GM21447 (cell line): ENCODE data around the gene PBX2.
"Not testable (repeated sequence)": the region's sequence is repeated elsewhere in the genome, so short reads cannot be mapped to it uniquely, and the experiment has no call there.

ENCODE experiments used
- ATAC-seq: cut with Tn5 transposase; IDR thresholded peaks from one replicate; pipeline ENCODE4 v1.9.1; 2021; ENCODE audit not compliant: unreplicated experiment

The PBX2 gene

DNA sequence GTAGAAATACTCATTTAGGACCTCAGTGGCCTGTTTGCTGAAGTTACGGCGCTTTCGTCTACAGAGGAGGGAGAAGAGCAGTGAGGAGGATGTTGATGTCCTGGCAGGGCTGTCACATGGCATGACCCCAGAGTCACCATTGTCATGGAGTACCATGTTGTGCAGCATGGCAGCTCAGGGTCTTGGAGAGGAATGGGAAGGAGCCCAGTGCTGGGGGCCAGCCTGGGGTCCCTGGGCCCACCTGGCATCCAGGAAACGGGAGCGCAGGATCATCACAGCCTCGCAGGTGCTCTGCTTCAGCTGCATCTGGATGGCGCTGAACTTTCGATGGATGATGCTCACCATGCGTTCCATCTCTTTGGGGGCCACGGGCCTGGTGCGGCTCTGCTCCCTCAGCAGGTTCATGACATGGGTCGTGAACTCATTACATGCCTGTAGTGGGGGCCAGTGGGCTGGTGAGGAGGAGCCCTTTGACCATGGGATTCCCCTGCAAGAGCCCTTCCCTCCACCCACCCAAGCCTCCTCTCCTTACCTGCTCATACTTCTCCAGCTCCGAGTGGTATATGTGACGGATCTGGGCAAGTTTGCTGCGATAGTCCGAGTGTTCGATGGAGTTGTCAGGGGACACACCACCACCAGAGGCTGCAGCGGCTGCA lies 2.1 kb downstream of the PBX2 start:
- ATAC-seq, result not testable (repeated sequence)

DNA sequence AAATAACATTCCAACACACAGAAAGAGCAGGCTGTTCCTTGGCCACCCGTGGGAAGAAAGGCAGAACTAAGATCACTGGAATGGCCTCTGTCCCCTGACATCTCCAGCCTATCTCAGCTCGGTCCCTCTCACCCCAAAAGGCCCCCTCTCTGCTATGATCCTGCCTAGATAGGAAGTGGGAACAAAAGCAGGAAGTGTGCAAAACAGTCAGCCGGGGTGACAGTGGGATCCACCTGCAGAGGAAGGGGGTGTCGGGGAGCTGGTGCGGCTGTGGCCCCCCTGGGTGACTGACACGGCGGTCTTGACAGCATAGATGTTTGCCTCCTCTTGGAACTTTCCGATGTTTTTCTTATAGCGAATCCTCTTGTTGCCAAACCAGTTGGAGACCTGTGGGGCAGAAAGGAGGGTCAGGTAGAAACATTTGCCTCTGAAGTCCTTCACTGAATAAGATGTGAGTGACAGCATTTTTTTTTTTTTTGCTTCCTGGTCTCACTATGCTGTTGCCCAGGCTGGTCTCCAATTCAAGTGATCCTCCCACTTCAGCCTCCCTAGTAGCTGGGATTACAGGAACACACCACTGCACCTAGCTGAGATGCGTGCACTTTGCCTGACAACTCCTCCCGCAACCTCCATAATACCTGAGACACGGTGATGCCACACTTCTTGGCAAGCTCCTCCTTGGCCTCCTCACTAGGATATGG lies 2.8 kb downstream of the PBX2 start:
- ATAC-seq, result no peak

GRCh38 chr6:32186151-32186840 lies 3.7 kb downstream of the PBX2 start:
- not testable (repeated sequence) for ATAC-seq

DNA sequence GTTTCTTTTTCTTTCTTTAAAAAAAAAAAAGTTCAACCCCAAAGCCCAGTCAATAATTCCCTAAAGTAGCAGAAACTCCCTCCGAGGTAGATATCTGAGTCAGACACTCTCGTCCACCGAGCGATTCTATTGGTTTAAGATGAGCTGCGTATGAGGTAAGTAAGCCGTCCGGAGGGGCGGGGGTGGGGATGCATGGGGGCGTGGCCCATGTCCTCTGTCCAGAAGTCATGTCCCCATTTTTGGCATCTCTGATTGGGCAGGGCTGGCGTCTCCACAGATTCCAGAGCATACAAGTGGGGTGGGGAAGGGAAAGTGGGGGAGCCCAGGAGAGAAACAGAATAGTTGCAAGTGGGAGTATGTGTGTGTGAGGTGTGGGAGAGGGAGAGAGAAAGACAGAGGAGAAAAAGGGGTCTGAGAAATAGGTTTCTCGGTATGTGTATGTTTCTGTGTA lies 4.3 kb downstream of the PBX2 start:
- ATAC-seq, result not testable (repeated sequence)

DNA sequence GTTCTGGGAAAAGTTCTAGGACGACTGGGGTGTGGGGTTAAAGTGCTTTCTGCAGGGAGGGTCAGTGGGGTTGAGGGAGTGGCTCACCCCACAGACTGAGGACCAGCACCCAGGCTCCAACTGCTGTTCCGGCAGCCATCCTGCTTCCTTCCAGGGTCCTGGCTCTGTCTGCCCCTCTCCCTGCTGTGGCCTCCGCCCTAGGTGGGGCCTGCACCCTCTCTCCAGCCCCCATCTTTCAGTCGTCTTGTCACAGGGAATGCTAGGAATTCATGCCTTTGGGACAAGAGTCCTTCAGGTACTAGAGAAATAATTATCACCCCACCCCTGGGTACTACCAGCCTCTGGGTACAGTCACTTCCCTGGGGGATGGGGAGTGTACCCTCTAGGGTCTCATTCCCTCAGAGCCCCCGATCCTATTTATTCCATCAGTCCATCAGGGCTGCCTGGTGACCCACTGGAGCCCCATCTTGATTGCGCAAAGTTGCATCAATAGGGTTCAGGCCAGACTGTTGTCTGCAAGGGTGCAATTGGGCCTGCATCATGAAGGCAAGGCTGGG lies 5.8 kb downstream of the PBX2 start, which contains the start of gene AGER:
Gene AGER, minus strand, starts transcription at position 170 of the 557 bp plus-strand sequence. Its CDS starts 31 bp downstream, at position 139.
- ATAC-seq, result no peak

DNA sequence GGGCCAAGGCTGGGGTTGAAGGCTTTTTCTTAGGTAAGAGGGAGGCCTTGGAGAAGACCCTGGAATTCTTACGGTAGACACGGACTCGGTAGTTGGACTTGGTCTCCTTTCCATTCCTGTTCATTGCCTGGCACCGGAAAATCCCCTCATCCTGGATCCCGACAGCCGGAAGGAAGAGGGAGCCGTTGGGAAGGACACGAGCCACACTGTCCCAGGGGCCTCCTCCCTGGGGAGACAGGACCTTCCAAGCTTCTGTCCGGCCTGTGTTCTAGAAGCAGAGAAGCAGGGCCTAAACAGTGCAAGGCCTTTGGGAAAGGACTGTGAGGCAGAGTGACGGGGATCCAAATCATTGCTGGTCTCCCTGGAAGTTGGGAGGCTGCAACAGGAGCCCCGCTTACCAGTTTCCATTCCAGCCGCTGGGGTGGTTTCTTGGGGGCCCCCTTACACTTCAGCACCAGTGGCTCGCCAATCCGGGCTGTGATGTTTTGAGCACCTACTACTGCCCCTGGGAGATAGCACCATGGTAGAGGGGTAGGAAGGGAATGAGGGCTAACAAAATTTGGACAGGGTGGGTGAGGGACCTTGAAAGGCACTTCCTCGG lies 6.4 kb downstream of the PBX2 start:
- no peak for ATAC-seq

DNA sequence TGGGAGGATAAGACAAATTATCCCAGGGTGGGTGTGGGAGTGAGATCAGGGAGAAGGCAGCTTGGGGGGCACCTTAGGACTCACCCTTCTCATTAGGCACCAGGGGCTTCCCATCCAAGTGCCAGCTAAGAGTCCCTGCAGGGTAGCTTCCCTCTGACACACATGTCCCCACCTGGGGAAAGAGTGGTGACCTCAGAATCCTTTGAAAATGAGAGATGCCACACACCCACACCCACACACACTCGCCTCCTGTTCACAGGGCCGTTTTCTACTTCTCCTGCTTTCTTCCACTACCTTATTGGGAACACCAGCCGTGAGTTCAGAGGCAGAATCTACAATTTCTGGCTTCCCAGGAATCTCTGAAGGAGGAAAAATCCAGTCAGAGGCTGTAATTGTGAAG lies 7.0 kb downstream of the PBX2 start:
- ATAC-seq, result no peak

GRCh38 chr6:32182555-32182981 lies 7.4 kb downstream of the PBX2 start:
- no peak for ATAC-seq

GRCh38 chr6:32181915-32182529 lies 8.0 kb downstream of the PBX2 start:
- no peak for ATAC-seq

DNA sequence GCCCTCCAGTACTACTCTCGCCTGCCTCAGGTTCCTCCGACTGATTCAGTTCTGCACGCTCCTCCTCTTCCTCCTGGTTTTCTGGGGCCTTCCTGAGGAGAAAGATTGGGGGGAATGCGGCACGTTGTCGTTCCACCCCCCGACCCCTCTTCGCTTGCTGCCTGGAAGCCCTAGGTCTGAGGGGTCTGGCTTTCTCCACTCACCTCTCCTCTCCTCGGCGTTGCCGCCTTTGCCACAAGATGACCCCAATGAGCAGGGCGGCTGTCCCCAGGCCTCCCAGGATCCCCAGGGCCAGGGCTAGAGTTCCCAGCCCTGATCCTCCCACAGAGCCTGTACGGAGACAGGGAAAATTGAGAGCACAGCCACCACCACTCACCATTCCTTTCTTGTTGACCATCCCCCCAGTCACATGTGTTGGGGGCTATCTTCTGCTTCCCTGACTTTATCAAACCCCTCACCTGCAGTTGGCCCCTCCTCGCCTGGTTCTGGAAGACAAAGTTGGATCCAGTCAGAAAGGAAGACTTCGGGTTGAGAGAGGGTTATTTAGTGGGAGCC lies 8.8 kb downstream of the PBX2 start:
- ATAC-seq, result no peak

DNA sequence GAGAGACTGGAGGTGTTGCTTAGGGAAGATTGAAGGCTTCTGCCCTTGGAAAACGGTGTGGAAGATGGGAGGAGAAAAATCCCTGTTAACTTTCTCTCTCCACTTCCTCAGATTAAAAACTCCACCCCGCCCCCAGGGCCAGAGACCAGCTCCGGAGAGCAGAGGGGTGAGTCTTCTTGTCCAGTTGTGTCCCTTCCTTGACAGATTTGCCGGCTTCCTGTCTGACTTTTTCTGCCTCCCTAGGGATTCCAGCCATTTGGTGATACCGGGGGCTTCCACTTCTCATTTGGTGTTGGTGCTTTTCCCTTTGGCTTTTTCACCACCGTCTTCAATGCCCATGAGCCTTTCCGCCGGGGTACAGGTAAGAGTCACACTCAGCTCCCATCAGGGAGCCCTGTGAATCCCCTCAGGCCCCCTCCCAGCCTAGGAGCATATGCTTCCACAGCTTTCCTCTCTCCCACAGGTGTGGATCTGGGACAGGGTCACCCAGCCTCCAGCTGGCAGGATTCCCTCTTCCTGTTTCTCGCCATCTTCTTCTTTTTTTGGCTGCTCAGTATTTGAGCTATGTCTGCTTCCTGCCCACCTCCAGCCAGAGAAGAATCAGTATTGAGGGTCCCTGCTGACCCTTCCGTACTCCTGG lies 10.1 kb downstream of the PBX2 start:
- ATAC-seq, result no peak

DNA sequence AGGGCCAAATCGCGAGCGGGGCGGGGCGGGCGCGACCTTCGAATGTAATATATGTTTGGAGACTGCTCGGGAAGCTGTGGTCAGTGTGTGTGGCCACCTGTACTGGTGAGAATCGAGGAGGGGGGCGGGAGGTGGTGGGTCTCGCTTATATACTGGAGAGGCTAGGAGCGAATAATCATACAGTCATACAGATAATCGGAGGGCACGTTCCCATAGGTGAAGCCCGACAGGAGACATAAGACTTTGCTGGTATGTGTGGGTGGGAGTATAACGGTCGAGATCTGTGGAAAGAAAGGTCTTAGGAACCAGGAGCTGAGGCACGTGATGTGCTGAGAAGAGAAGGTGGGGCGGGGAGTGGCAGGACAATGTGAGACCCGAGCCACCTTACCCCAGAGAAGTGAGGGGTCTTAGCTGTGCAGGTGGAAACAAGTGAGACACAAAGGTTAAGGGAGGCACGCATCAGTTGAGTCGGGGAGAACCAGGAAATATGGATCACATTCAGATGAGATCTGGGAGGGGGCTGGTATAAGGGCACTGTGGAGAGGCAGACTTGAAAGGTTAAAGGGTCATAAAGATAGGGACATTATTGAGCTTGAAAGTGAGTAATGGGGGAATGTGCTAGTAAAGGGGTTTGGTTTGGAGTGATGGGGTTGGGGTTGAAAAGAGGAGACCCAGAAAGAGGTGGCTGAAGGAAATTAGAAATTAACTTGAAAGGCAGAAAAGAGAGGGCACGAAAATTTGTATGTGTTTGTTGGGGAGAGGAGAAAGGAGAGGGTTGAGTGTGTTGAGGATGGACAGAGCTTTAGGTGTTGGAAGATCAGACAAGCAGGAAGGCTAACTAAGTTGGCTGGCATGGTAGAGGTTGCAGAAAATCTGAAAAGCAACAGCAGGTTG lies 11.2 kb downstream of the PBX2 start:
- ATAC-seq, result no peak

DNA sequence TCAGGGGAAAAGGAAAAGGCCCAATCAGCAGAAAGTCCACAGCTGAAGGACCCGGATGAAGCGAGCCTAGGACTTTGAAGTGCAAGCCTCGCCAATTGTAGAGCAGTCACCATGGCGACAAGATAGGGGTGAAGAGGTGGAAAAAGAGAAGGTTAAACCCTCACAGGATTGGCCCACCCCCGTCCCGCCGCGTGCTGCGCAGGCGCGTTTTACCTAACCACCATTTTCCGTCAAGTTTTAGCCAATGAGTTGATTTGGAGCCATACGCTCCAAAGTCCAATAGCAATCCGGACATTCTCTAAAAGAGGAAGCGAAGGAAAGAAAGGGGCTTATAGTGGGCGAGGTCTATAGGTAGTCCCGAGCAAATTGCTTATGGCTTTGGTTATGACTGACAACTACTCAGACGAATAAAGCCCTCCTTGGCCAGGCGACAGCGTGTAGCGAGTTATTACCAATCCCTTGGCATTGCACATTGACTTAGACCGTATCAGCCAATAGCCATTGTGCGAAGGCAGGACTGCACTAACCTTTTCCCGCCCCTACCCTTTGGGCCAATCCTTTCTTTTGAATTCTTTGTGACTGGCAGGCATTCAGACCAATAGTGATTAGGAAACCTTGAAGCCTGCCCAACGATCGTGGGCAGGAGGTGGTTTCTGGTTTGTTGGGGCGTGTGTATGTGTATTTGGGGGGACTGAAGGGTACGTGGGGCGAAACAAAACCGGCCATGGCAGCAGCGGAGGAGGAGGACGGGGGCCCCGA lies 12.0 kb downstream of the PBX2 start, which contains the start of gene RNF5:
Gene RNF5, plus strand, starts transcription at position 618 of the 759 bp plus-strand sequence. Its CDS starts 107 bp downstream, at position 725.
- peak; percentile 77 for ATAC-seq

GRCh38 chr6:32177183-32177787 lies 12.7 kb downstream of the PBX2 start:
- no peak for ATAC-seq

- no peak for ATAC-seq
These were observed 13.4 kb downstream of the PBX2 start for GRCh38 chr6:32176476-32177182.

- peak; percentile 41 for ATAC-seq
These were observed 14.1 kb downstream of the PBX2 start, which contains the start of gene AGPAT1 for GRCh38 chr6:32175711-32176475. AGPAT1 (minus strand) TSS chr6:32176084; CDS start chr6:32171496, 4,588 bp downstream.
